ENCODE results near the gene UNC80.

- TF ChIP-seq CTCF (IDR thresholded peaks at IDR 0.05; ENCODE audit: borderline replicate concordance, extremely low read depth, low read length, poor library complexity, severe bottlenecking): no peak
- TF ChIP-seq EZH2 (IDR thresholded peaks at IDR 0.05; ENCODE audit: borderline replicate concordance, low read depth, low read length, severe bottlenecking): no peak
Observed at GRCh38 chr2:209986415-209986814, 214.8 kb downstream of the UNC80 start.
